HepG2 (cell line): Measurements from ENCODE around the gene TESK1. TPM values are rescaled to one million over a fixed set of nuclear protein-coding genes. Genes with fewer than 3 reads are reported as not detected.

Experiments used
- CCAR2 ChIP-seq: fragments of 200-400 bp; formaldehyde crosslinking; optimal IDR thresholded peaks from 2 replicates; pipeline ENCODE3; 2018; ENCODE audit warnings: low read depth, mild to moderate bottlenecking, low read length, moderate library complexity
- GTF3A ChIP-seq: sonication (generic); formaldehyde crosslinking; conservative IDR thresholded peaks from 2 replicates; pipeline ENCODE4 v1.4.0; 2020; ENCODE audit warnings: mild to moderate bottlenecking, missing genetic modification reagents
- KDM3A ChIP-seq: IDR thresholded peaks from 2 replicates; pipeline ENCODE4 v1.6.1; 2018; ENCODE audit warnings: low read depth, missing compliant biosample characterization
- KLF13 ChIP-seq: sonication (generic); formaldehyde crosslinking; IDR thresholded peaks from 2 replicates; pipeline ENCODE4 v1.4.0; 2020; ENCODE audit warnings: mild to moderate bottlenecking, missing genetic modification reagents
- MIXL1 ChIP-seq: IDR thresholded peaks from 2 replicates; pipeline ENCODE4 v1.6.1; 2016
- MXI1 ChIP-seq: IDR thresholded peaks from 3 replicates; pipeline ENCODE4 v1.6.1; 2012; ENCODE audit warnings: low read depth, low read length, inconsistent platforms, borderline replicate concordance
- SIN3A ChIP-seq: IDR thresholded peaks from 2 replicates; pipeline ENCODE4 v1.6.1; 2011; ENCODE audit warnings: low read depth, mild to moderate bottlenecking, control low read depth, low read length, borderline replicate concordance
- STAT5B ChIP-seq: sonication (generic); formaldehyde crosslinking; IDR thresholded peaks from 2 replicates; pipeline ENCODE4 v1.4.0; 2020; ENCODE audit warnings: missing genetic modification reagents
- TOPORS ChIP-seq: sonication (generic); formaldehyde crosslinking; IDR thresholded peaks from 2 replicates; pipeline ENCODE4 v1.8.0; 2023; ENCODE audit warnings: mild to moderate bottlenecking, missing genetic modification reagents
- ZNF121 ChIP-seq: sonication (generic); formaldehyde crosslinking; IDR thresholded peaks from 2 replicates; pipeline ENCODE4 v1.5.0; 2020; ENCODE audit warnings: mild to moderate bottlenecking, missing genetic modification reagents
- ZNF331 ChIP-seq: sonication (generic); formaldehyde crosslinking; IDR thresholded peaks from 2 replicates; pipeline ENCODE4 v1.4.0; 2020; ENCODE audit warnings: missing genetic modification reagents
- ZNF709 ChIP-seq: sonication (generic); formaldehyde crosslinking; IDR thresholded peaks from 2 replicates; pipeline ENCODE4 v1.5.0; 2020; ENCODE audit warnings: mild to moderate bottlenecking, missing genetic modification reagents
- ZZZ3 ChIP-seq: sonication (generic); formaldehyde crosslinking; IDR thresholded peaks from 2 replicates; pipeline ENCODE4 v1.4.0; 2020; ENCODE audit warnings: missing genetic modification reagents, mild to moderate bottlenecking, borderline replicate concordance
- polyA plus RNA-seq, 8 experiments: library from polyadenylated mRNA; depleted of rRNA in 3 of 8; stranded (reverse) in 7 of 8; unstranded in 1 of 8; fragments of >200 nt; fragmentation: Illumina TruSeq in 4 of 8; extraction: Trizol in 4 of 8; gene quantifications; 2 replicates each; pipeline versions ENCODE4 v1.2.1 to v1.2.3, GENCODE V29; 2011 to 2016; ENCODE audit warnings: low read depth in 4 of 8, missing spikeins in 1 of 8, mixed read lengths in 1 of 8; ENCODE audit not compliant: insufficient read depth in 1 of 8
- total RNA-seq, 5 experiments: library from RNA; depleted of rRNA; stranded (reverse); fragments of >200 nt; fragmentation: Illumina TruSeq; extraction: Trizol; gene quantifications; 2 replicates each; pipeline ENCODE4 v1.2.3, GENCODE V29; 2016; ENCODE audit warnings: low read depth in 1 of 5
- TF ChIP-seq, protein P1 (sequence below): sonication (generic); formaldehyde crosslinking; IDR thresholded peaks from 2 replicates; pipeline ENCODE4 v1.4.0; 2020; ENCODE audit warnings: missing genetic modification reagents, borderline replicate concordance
- TF ChIP-seq, protein P2 (sequence below): sonication (generic); formaldehyde crosslinking; IDR thresholded peaks from 2 replicates; pipeline ENCODE4 v1.4.0; 2020; ENCODE audit warnings: missing genetic modification reagents, mild to moderate bottlenecking, borderline replicate concordance
- TF ChIP-seq, protein P3 (sequence below): sonication (generic); formaldehyde crosslinking; IDR thresholded peaks from 2 replicates; pipeline ENCODE4 v1.8.1; 2023; ENCODE audit warnings: mild to moderate bottlenecking, inconsistent platforms, moderate library complexity, missing genetic modification reagents, borderline replicate concordance
- TF ChIP-seq, protein P4 (sequence below): sonication (generic); formaldehyde crosslinking; IDR thresholded peaks from 2 replicates; pipeline ENCODE4 v1.9.0; 2021; ENCODE audit warnings: missing genetic modification reagents, mild to moderate bottlenecking, borderline replicate concordance
- TF ChIP-seq, protein P5 (sequence below): sonication (generic); formaldehyde crosslinking; IDR thresholded peaks from 2 replicates; pipeline ENCODE4 v1.4.0; 2020; ENCODE audit warnings: missing genetic modification reagents

The TESK1 gene
- total and polyA plus RNA-seq, 2 of the 13 experiments (the other 11 are each of a cell fraction or from before 2014, with no cell fraction given): 7.3 to 13.6 TPM

DNA sequence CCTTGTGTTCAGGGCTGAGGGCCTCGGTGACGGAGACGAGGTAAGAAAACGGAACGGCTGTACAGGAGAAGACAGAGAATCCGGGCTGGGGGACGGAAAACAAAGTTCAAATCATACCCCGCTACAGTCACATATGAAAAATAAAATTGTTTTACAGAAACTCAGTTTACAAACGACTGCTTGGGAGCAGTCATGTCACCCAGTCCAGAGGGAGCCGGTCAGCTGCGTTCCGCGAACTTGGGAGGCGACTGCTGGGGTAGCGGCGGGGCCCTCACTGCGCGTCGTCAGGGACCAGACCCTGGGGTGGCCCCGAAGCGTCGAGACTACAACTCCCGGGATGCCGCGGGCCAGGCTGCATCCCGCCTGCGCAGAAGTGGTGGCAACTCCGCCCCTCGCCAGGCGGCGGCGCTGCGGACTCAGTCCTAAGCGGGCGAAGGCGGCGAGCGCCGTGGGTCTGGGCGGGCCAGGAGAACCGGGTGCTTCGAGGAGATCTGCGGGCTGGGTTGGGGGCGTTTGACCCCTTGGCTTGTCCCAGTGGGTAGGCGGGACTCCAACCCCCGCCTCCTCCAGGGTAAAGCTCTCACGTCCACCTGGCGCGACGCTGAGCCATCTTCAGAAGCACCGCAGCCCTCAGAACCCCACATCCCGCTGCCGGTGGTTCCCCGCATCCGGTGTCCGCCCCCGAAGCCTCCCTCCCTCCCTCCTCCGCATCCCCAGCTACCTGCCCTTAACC lies 41.6 kb downstream of the TESK1 start (continued):
- TF ChIP-seq, protein P1, sequence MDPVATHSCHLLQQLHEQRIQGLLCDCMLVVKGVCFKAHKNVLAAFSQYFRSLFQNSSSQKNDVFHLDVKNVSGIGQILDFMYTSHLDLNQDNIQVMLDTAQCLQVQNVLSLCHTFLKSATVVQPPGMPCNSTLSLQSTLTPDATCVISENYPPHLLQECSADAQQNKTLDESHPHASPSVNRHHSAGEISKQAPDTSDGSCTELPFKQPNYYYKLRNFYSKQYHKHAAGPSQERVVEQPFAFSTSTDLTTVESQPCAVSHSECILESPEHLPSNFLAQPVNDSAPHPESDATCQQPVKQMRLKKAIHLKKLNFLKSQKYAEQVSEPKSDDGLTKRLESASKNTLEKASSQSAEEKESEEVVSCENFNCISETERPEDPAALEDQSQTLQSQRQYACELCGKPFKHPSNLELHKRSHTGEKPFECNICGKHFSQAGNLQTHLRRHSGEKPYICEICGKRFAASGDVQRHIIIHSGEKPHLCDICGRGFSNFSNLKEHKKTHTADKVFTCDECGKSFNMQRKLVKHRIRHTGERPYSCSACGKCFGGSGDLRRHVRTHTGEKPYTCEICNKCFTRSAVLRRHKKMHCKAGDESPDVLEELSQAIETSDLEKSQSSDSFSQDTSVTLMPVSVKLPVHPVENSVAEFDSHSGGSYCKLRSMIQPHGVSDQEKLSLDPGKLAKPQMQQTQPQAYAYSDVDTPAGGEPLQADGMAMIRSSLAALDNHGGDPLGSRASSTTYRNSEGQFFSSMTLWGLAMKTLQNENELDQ (CRISPR knock-in tag): no peak
- no peak for TF ChIP-seq SIN3A
- TF ChIP-seq CCAR2: no peak
- TF ChIP-seq KLF13 (CRISPR knock-in tag): no peak
- TF ChIP-seq, protein P2, sequence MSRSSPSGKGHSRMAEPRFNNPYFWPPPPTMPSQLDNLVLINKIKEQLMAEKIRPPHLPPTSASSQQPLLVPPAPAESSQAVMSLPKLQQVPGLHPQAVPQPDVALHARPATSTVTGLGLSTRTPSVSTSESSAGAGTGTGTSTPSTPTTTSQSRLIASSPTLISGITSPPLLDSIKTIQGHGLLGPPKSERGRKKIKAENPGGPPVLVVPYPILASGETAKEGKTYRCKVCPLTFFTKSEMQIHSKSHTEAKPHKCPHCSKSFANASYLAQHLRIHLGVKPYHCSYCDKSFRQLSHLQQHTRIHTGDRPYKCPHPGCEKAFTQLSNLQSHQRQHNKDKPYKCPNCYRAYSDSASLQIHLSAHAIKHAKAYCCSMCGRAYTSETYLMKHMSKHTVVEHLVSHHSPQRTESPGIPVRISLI (CRISPR knock-in tag): no peak
- TF ChIP-seq ZNF331: peak; percentile 61; the same call in 1 of the 2 replicates
- TF ChIP-seq, protein P3, sequence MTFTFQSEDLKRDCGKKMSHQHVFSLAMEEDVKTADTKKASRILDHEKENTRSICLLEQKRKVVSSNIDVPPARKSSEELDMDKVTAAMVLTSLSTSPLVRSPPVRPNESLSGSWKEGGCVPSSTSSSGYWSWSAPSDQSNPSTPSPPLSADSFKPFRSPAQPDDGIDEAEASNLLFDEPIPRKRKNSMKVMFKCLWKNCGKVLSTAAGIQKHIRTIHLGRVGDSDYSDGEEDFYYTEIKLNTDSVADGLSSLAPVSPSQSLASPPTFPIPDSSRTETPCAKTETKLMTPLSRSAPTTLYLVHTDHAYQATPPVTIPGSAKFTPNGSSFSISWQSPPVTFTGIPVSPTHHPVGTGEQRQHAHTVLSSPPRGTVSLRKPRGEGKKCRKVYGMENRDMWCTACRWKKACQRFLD (CRISPR knock-in tag): no peak
- TF ChIP-seq, protein P4, sequence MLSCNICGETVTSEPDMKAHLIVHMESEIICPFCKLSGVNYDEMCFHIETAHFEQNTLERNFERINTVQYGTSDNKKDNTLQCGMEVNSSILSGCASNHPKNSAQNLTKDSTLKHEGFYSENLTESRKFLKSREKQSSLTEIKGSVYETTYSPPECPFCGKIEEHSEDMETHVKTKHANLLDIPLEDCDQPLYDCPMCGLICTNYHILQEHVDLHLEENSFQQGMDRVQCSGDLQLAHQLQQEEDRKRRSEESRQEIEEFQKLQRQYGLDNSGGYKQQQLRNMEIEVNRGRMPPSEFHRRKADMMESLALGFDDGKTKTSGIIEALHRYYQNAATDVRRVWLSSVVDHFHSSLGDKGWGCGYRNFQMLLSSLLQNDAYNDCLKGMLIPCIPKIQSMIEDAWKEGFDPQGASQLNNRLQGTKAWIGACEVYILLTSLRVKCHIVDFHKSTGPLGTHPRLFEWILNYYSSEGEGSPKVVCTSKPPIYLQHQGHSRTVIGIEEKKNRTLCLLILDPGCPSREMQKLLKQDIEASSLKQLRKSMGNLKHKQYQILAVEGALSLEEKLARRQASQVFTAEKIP (CRISPR knock-in tag): no peak
- 0 out of 2 replicates have a peak, but pooled peaks have one; percentile 52 for TF ChIP-seq GTF3A (CRISPR knock-in tag)
- TF ChIP-seq MIXL1: 0 out of 2 replicates have a peak, but pooled peaks have one; percentile 19
- TF ChIP-seq ZNF121 (CRISPR knock-in tag): no peak
- peak; percentile 89 for TF ChIP-seq KDM3A (CRISPR knock-in tag)
- TF ChIP-seq, protein P5, sequence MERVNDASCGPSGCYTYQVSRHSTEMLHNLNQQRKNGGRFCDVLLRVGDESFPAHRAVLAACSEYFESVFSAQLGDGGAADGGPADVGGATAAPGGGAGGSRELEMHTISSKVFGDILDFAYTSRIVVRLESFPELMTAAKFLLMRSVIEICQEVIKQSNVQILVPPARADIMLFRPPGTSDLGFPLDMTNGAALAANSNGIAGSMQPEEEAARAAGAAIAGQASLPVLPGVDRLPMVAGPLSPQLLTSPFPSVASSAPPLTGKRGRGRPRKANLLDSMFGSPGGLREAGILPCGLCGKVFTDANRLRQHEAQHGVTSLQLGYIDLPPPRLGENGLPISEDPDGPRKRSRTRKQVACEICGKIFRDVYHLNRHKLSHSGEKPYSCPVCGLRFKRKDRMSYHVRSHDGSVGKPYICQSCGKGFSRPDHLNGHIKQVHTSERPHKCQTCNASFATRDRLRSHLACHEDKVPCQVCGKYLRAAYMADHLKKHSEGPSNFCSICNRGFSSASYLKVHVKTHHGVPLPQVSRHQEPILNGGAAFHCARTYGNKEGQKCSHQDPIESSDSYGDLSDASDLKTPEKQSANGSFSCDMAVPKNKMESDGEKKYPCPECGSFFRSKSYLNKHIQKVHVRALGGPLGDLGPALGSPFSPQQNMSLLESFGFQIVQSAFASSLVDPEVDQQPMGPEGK (CRISPR knock-in tag): peak; percentile 61
- TF ChIP-seq MXI1: peak; percentile 67; the same call in 1 of the 3 replicates
- TF ChIP-seq STAT5B (CRISPR knock-in tag): no peak
- no peak for TF ChIP-seq TOPORS (CRISPR knock-in tag)
- TF ChIP-seq ZZZ3: no peak
- TF ChIP-seq ZNF709: peak; percentile 70
